Peyer's patch (tissue), 4 donors: Measurements from ENCODE around the gene CD300A. TPM values are rescaled to one million over a fixed set of nuclear protein-coding genes. Genes with fewer than 3 reads are reported as not detected.

Source experiments
- DNase-seq, 3 donors: peaks; one replicate each; pipeline ENCODE4 v3.0.0-alpha.2; 2017 to 2019
- H3K27ac ChIP-seq, 4 donors: fragments of 200-600 bp; sonication (generic); one replicate each; pipeline ENCODE4 v1.5.1; 2016 to 2019
- H3K27me3 ChIP-seq, 2 donors: fragments of 200-600 bp; sonication (generic); one replicate each; pipeline ENCODE4 v1.5.1; 2019
- H3K36me3 ChIP-seq, 3 donors: fragments of 200-600 bp; sonication (generic); one replicate each; pipeline ENCODE4 v1.5.1; 2016 to 2019
- H3K4me1 ChIP-seq, 4 donors: fragments of 200-600 bp; sonication (generic); one replicate each; pipeline ENCODE4 v1.5.1; 2016 to 2019
- H3K4me3 ChIP-seq, 4 donors: fragments of 200-600 bp; sonication (generic); 1 replicate in 3 of 4; 2 replicates in 1 of 4; pipeline ENCODE4 v1.5.1; 2016 to 2019; ENCODE audit warnings: mild to moderate bottlenecking in 1 of 4
- H3K9me3 ChIP-seq, 4 donors: fragments of 200-600 bp; sonication (generic); one replicate each; pipeline ENCODE4 v1.5.1; 2016 to 2019; ENCODE audit warnings: mild to moderate bottlenecking in 1 of 4
- CTCF ChIP-seq, 6 experiments: fragments of 450-650 bp in 4 of 6; fragments of 200-600 bp in 2 of 6; sonication (generic) in 1 of 6; IDR thresholded peaks; one replicate each; pipeline ENCODE4 v1.5.1; 2017 to 2019; ENCODE audit warnings: antibody characterized with exemption in 6 of 6, mild to moderate bottlenecking in 3 of 6, moderate library complexity in 1 of 6
- POLR2A ChIP-seq, 2 donors: fragments of 450-650 bp; IDR thresholded peaks; one replicate each; pipeline ENCODE4 v1.5.1; 2017; ENCODE audit warnings: antibody characterized with exemption in 2 of 2, mild to moderate bottlenecking in 2 of 2, moderate library complexity in 2 of 2
- small RNA-seq, 2 donors: library from RNA; depleted of rRNA; stranded (forward); fragments of <200 nt; gene quantifications; one replicate each; pipeline ENCODE3, GENCODE V24; 2016
- total RNA-seq, 4 donors: library from RNA; depleted of rRNA; stranded (reverse); fragments of >200 nt; gene quantifications; one replicate each; pipeline ENCODE4 v1.1.0, GENCODE V29; 2016

The CD300A gene
- total RNA-seq, 4 donors from 2014 or later: 1.1 to 61.1 (median 6.8) TPM

GRCh38 chr17:74528491-74529199, 62.2 kb downstream of the CD300A start:
- TF ChIP-seq POLR2A (IDR thresholded peaks at IDR 0.05) (no peak), CTCF (IDR thresholded peaks at IDR 0.05) (no peak)
- DNase-seq: peak in 2 of 3 donors; percentile 33 to 53
- Histone ChIP-seq H3K27me3 (no peaks in the 10 kb centered on the region), H3K27ac (peak overlapping the region in 1 of 4 donors; percentile 31), H3K9me3 (no peaks in the 10 kb centered on the region), H3K36me3 (no peaks in the 10 kb centered on the region), H3K4me3 (no peak overlapping the region), H3K4me1 (no peaks in the 10 kb centered on the region)

- no peak for TF ChIP-seq CTCF (IDR thresholded peaks at IDR 0.05)
- Histone ChIP-seq H3K4me1 (no peaks in the 10 kb centered on the region), H3K9me3 (no peaks in the 10 kb centered on the region), H3K4me3 (no peak overlapping the region), H3K27ac (no peak overlapping the region), H3K27me3 (no peaks in the 10 kb centered on the region), H3K36me3 (no peaks in the 10 kb centered on the region)
- DNase-seq: peak; percentile 11 to 35 (median 18)
Observed at GRCh38 chr17:74529243-74529642, 62.8 kb downstream of the CD300A start.

GRCh38 chr17:74530831-74531150, 64.4 kb downstream of the CD300A start:
- Histone ChIP-seq H3K4me1 (no peaks in the 10 kb centered on the region), H3K36me3 (no peaks in the 10 kb centered on the region), H3K27me3 (no peaks in the 10 kb centered on the region), H3K27ac (no peak overlapping the region), H3K9me3 (no peaks in the 10 kb centered on the region), H3K4me3 (no peak overlapping the region)
- peak in 2 of 3 donors; percentile 5 to 7 for DNase-seq
- TF ChIP-seq CTCF (IDR thresholded peaks at IDR 0.05): no peak
- no peak for TF ChIP-seq POLR2A (IDR thresholded peaks at IDR 0.05)

- Histone ChIP-seq H3K9me3 (no peaks in the 10 kb centered on the region), H3K36me3 (no peaks in the 10 kb centered on the region), H3K4me3 (no peak within 1 kb of the TSS), H3K4me1 (no peaks in the 10 kb centered on the region), H3K27me3 (no peaks in the 10 kb centered on the region), H3K27ac (peak within 1 kb of the TSS in 2 of 4 donors; percentile 25 to 42)
- peak; percentile 14 to 40 (median 15) for DNase-seq
- TF ChIP-seq CTCF (IDR thresholded peaks at IDR 0.05) (no peak), POLR2A (IDR thresholded peaks at IDR 0.05) (no peak)
Observed at GRCh38 chr17:74531231-74531761, 64.9 kb downstream of the CD300A start, which contains the start of gene CD300LB. Gene CD300LB, minus strand, starts transcription at chr17:74531475. Its CDS starts 125 bp downstream, at chr17:74531350.

- Histone ChIP-seq H3K36me3 (no peaks in the 10 kb centered on the region), H3K27me3 (no peaks in the 10 kb centered on the region), H3K9me3 (no peaks in the 10 kb centered on the region), H3K4me3 (no peak overlapping the region), H3K27ac (peak overlapping the region in 2 of 4 donors; percentile 25 to 42), H3K4me1 (no peaks in the 10 kb centered on the region)
- DNase-seq: peak; percentile 29 to 69 (median 50)
- TF ChIP-seq CTCF (IDR thresholded peaks at IDR 0.05) (no peak), POLR2A (IDR thresholded peaks at IDR 0.05) (peak in 1 of 2 donors; percentile 26)
Observed at GRCh38 chr17:74532115-74532514, 65.7 kb downstream of the CD300A start.

Small RNA genes within 50 kb of the gene (small RNA-seq; reads per million reads assigned to genes)
- gene RNA5SP448: 0 reads per million in 2 donors

Other genes starting within 250 kb of the CD300A start
- gene DNAI2, start 192.4 kb upstream of the CD300A start, total RNA-seq: not detected
- gene KIF19, start 140.4 kb upstream of the CD300A start, total RNA-seq: 10 to 100 TPM in 1 of 4 donors, 1 to 10 TPM in 3; 2.1 to 31.4 (median 8.6) TPM
- gene BTBD17, start 104.8 kb upstream of the CD300A start, total RNA-seq: not detected
- 1 to 10 TPM in 1 of 4 donors, under 1 TPM in 2, not detected in 1; 0.53 to 1.1 (median 0.85) TPM for gene GPR142, start 99.1 kb upstream of the CD300A start, total RNA-seq
- 100 to 1,000 TPM in 2 of 4 donors, 10 to 100 TPM in 2; 61.1 to 173 (median 107) TPM for gene GPRC5C, start 34.5 kb upstream of the CD300A start, total RNA-seq
- not detected for gene CD300LB, start 64.8 kb downstream of the CD300A start, total RNA-seq
- not detected for gene CD300C, start 79.5 kb downstream of the CD300A start, total RNA-seq
- not detected for gene CD300H, start 100.9 kb downstream of the CD300A start, total RNA-seq
- gene CD300LD, start 125.6 kb downstream of the CD300A start, total RNA-seq: not detected
- not detected for gene CD300E, start 157.1 kb downstream of the CD300A start, total RNA-seq
- 1 to 10 TPM in 2 of 4 donors, not detected in 2; 1.1 to 1.7 TPM for gene CD300LF, start 246.3 kb downstream of the CD300A start, total RNA-seq